ENCODE data around the gene STXBP5.

STXBP5 gene

DNA sequence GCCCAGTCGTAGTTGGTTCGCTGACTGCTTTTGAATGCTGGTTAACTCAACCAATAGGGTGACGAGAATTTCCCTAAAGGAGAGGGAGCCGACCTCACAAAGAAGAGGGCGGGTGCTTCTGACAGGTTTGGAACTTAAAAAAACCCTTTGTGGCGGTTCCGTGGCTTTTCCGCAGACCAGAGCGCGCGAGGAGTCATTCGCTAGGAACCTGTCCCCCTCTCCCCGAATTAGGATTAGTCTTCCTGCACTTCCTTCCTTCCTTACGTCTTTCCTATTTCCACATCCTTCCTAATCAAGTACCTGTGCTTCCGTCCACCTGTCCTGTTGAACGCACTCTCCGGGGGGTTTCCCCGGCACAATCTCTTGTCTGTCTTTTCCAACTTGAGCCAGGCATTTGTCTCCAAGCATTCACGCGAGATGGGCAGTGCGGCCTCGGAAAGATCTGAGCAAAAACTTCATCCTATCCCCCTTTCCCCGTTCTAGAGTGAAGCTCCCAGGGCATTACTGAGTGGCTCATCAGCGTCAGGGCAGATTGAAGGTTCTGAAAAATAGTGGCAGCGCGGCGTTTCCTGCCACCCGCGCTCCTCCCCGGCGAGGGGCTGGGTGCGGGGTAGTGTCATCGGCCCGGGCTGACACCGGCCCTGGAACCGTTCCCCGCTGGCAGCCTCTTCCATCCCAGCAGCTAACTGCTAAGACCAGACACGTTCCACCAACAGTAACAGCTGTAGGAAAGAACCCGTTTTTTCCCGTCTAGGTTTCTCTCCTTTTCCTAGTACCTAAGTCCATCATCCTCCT is 1.5 kb upstream of the STXBP5 start:
- WGBS = under 1% methylated on average over 40 of the region's 40 CpGs
- H3K4ac ChIP-seq (ENCODE audit: low read depth in 1 of 2, low read length in 2 of 2) = peak overlapping the region in 1 of 2 experiments; percentile 78

DNA sequence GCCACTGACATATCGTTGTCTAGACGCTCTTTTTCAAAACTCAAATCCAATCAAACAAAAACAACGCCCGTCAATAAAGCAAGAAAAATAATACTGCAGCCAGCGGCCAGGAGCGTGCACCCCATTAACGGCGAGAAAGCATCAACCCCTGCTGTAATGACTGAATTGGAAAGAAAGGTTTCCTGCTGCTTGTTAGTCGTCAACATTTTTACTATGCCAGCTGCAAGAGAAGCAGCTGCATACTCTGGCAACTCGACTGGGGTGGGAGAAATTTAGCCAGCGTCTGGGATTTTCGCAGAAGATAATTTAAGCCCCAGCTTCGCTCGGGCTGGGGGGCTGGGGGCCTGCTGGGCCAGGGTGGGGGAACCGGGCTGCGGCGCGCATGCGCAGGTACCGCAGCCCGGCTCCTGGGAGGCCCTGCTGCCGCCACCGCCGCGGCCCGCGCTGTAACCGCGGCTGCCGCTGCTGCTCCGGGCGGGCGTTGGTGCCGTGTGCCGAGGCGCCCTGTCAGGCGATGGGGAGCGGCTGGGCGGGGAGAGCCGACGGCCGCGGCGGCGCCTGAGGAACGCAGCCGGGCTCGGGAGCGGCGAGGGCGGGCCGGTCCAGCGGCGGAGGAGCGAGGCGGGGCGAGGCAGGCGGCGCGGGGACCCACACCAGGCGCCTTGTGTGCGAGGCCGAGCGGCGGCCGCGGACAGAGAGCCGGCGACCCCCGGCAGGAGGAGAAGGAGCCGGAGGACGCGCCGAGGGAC is 732 bp upstream of the STXBP5 start:
- under 1% methylated on average over 61 of the region's 74 CpGs for WGBS
- Histone ChIP-seq H2BK12ac (ENCODE audit: low read length in 2 of 2) (peak overlapping the region in 1 of 2 experiments; percentile 93), H3K4ac (ENCODE audit: low read depth in 1 of 2, low read length in 2 of 2) (peak overlapping the region; percentile 79 to 94)

More for the DNA sequence above, 1.5 kb upstream of the STXBP5 start:
- peak overlapping the region in 1 of 2 experiments; percentile 51 for H3K14ac ChIP-seq (ENCODE audit: low read length in 2 of 2)
- H3K4me3 ChIP-seq (ENCODE audit: insufficient read depth in 1 of 2, low read depth in 1 of 2, low read length in 2 of 2) = peak overlapping the region; percentile 59 to 98
- H3K27ac ChIP-seq (ENCODE audit: low read length, poor library complexity, severe bottlenecking) = peak overlapping the region; percentile 92
- DNase-seq = peak; percentile 98
- H3K18ac ChIP-seq (ENCODE audit: low read depth in 1 of 2, low read length in 2 of 2) = peak overlapping the region; percentile 86
- peaks cover 1% of the 10 kb centered on the region for H3K79me1 ChIP-seq (replicated peaks; ENCODE audit: low read length, poor library complexity, severe bottlenecking)
- H2AK5ac ChIP-seq (ENCODE audit: low read length, severe bottlenecking) = no peak overlapping the region
- H3K23ac ChIP-seq (ENCODE audit: low read length in 2 of 2) = peak overlapping the region in 1 of 2 experiments; percentile 26
- H2BK15ac ChIP-seq (ENCODE audit: low read depth, poor library complexity, severe bottlenecking) = peak overlapping the region; percentile 70
- H2BK120ac ChIP-seq (ENCODE audit: low read depth, low read length) = no peak overlapping the region
- H3K4me2 ChIP-seq (ENCODE audit: low read length, poor library complexity, severe bottlenecking) = peak overlapping the region; percentile 81
- H3K4me1 ChIP-seq (ENCODE audit: control insufficient read depth, insufficient read depth, low read depth, low read length) = peaks cover 2% of the 10 kb centered on the region
- H4K8ac ChIP-seq (ENCODE audit: low read length) = no peak overlapping the region
- no peaks in the 10 kb centered on the region for H3K9me3 ChIP-seq (ENCODE audit: control insufficient read depth, low read length)
- H3K9ac ChIP-seq (ENCODE audit: low read length) = peak overlapping the region; percentile 92
- no peaks in the 10 kb centered on the region for H3K27me3 ChIP-seq (ENCODE audit: control insufficient read depth in 1 of 2, insufficient read depth in 1 of 2, low read length in 2 of 2)
- H4K91ac ChIP-seq (ENCODE audit: low read length) = no peak overlapping the region
- H3K36me3 ChIP-seq (ENCODE audit: control insufficient read depth in 1 of 2, insufficient read depth in 2 of 2, low read depth in 1 of 2, low read length in 2 of 2) = no peaks in the 10 kb centered on the region
- peak overlapping the region; percentile 33 for H2BK5ac ChIP-seq (ENCODE audit: low read depth, low read length, poor library complexity, severe bottlenecking)
- H2AFZ ChIP-seq (ENCODE audit: low read depth, low read length) = peak overlapping the region; percentile 74
- peak overlapping the region in 1 of 2 experiments; percentile 73 for H2BK12ac ChIP-seq (ENCODE audit: low read length in 2 of 2)

DNA sequence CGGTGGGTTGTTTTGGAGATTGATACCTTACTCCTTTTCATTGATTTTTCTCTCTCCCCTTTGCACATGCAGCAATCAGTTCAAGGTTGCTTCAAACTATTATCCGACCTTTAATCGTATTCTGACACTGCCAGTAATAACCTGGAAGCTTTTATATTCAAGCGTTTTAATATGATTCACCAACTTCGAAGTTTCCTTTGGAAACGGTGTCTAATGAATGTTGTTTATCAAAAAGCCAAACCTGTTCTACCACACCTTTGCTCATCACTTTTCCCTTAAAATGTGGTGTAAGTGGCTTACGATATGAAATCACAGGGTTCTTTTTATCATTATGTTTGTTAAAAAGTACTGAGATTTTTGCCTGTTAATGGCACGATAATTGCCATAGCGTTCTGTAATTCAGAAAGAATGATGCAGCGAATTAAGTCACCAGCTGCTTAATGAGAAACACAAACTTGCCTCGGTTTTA is 660 bp downstream of the STXBP5 start:
- H3K18ac ChIP-seq (ENCODE audit: low read depth in 1 of 2, low read length in 2 of 2) = no peak overlapping the region
- H3K9ac ChIP-seq (ENCODE audit: low read length) = peak overlapping the region; percentile 92
- peaks cover 2% of the 10 kb centered on the region for H3K4me1 ChIP-seq (ENCODE audit: control insufficient read depth, insufficient read depth, low read depth, low read length)
- H3K4me3 ChIP-seq (ENCODE audit: insufficient read depth in 1 of 2, low read depth in 1 of 2, low read length in 2 of 2) = peak overlapping the region in 1 of 2 experiments; percentile 92
- H3K9me3 ChIP-seq (ENCODE audit: control insufficient read depth, low read length) = no peaks in the 10 kb centered on the region
- no peak overlapping the region for H2AFZ ChIP-seq (ENCODE audit: low read depth, low read length)
- no peak overlapping the region for H3K4ac ChIP-seq (ENCODE audit: low read depth in 1 of 2, low read length in 2 of 2)
- 11% methylated on average over 5 of the region's 11 CpGs for WGBS
- H3K79me1 ChIP-seq (replicated peaks; ENCODE audit: low read length, poor library complexity, severe bottlenecking) = peaks cover 1% of the 10 kb centered on the region
- no peak overlapping the region for H2BK15ac ChIP-seq (ENCODE audit: low read depth, poor library complexity, severe bottlenecking)
- peak; percentile 26 for DNase-seq
- no peak overlapping the region for H3K14ac ChIP-seq (ENCODE audit: low read length in 2 of 2)
- no peak overlapping the region for H3K27ac ChIP-seq (ENCODE audit: low read length, poor library complexity, severe bottlenecking)
- no peak overlapping the region for H2BK5ac ChIP-seq (ENCODE audit: low read depth, low read length, poor library complexity, severe bottlenecking)
- H4K8ac ChIP-seq (ENCODE audit: low read length) = no peak overlapping the region
- no peaks in the 10 kb centered on the region for H3K27me3 ChIP-seq (ENCODE audit: control insufficient read depth in 1 of 2, insufficient read depth in 1 of 2, low read length in 2 of 2)
- H3K4me2 ChIP-seq (ENCODE audit: low read length, poor library complexity, severe bottlenecking) = peak overlapping the region; percentile 23
- H2BK12ac ChIP-seq (ENCODE audit: low read length in 2 of 2) = no peak overlapping the region
- no peak overlapping the region for H2AK5ac ChIP-seq (ENCODE audit: low read length, severe bottlenecking)
- no peak overlapping the region for H2BK120ac ChIP-seq (ENCODE audit: low read depth, low read length)
- no peak overlapping the region for H3K23ac ChIP-seq (ENCODE audit: low read length in 2 of 2)
- no peaks in the 10 kb centered on the region for H3K36me3 ChIP-seq (ENCODE audit: control insufficient read depth in 1 of 2, insufficient read depth in 2 of 2, low read depth in 1 of 2, low read length in 2 of 2)
- no peak overlapping the region for H4K91ac ChIP-seq (ENCODE audit: low read length)

More for the DNA sequence above, 732 bp upstream of the STXBP5 start:
- H4K8ac ChIP-seq (ENCODE audit: low read length) = peak overlapping the region; percentile 96
- H3K4me1 ChIP-seq (ENCODE audit: control insufficient read depth, insufficient read depth, low read depth, low read length) = peaks cover 2% of the 10 kb centered on the region
- peak; percentile 81 for DNase-seq
- no peaks in the 10 kb centered on the region for H3K9me3 ChIP-seq (ENCODE audit: control insufficient read depth, low read length)
- H3K27me3 ChIP-seq (ENCODE audit: control insufficient read depth in 1 of 2, insufficient read depth in 1 of 2, low read length in 2 of 2) = no peaks in the 10 kb centered on the region
- H3K14ac ChIP-seq (ENCODE audit: low read length in 2 of 2) = peak overlapping the region in 1 of 2 experiments; percentile 91
- H2AK5ac ChIP-seq (ENCODE audit: low read length, severe bottlenecking) = no peak overlapping the region
- no peak overlapping the region for H3K23ac ChIP-seq (ENCODE audit: low read length in 2 of 2)
- H3K27ac ChIP-seq (ENCODE audit: low read length, poor library complexity, severe bottlenecking) = peak overlapping the region; percentile 92
- peak overlapping the region; percentile 92 for H3K9ac ChIP-seq (ENCODE audit: low read length)
- H3K18ac ChIP-seq (ENCODE audit: low read depth in 1 of 2, low read length in 2 of 2) = peak overlapping the region; percentile 94 to 99
- no peaks in the 10 kb centered on the region for H3K36me3 ChIP-seq (ENCODE audit: control insufficient read depth in 1 of 2, insufficient read depth in 2 of 2, low read depth in 1 of 2, low read length in 2 of 2)
- H2BK5ac ChIP-seq (ENCODE audit: low read depth, low read length, poor library complexity, severe bottlenecking) = peak overlapping the region; percentile 94
- H3K4me3 ChIP-seq (ENCODE audit: insufficient read depth in 1 of 2, low read depth in 1 of 2, low read length in 2 of 2) = peak overlapping the region; percentile 81 to 98
- H3K79me1 ChIP-seq (replicated peaks; ENCODE audit: low read length, poor library complexity, severe bottlenecking) = peaks cover 1% of the 10 kb centered on the region
- peak overlapping the region; percentile 97 for H4K91ac ChIP-seq (ENCODE audit: low read length)
- H2AFZ ChIP-seq (ENCODE audit: low read depth, low read length) = peak overlapping the region; percentile 82
- peak overlapping the region; percentile 81 for H3K4me2 ChIP-seq (ENCODE audit: low read length, poor library complexity, severe bottlenecking)
- H2BK15ac ChIP-seq (ENCODE audit: low read depth, poor library complexity, severe bottlenecking) = peak overlapping the region; percentile 52
- peak overlapping the region; percentile 95 for H2BK120ac ChIP-seq (ENCODE audit: low read depth, low read length)
